SU-DHL-6 (cell line): ENCODE results near the gene EP300.
"Not testable (repeated sequence)": the region's sequence is repeated elsewhere in the genome, so short reads cannot be mapped to it uniquely, and the experiment has no call there.

Source experiments
- H2AFZ ChIP-seq: fragments of 200-600 bp; sonication (generic); 2 replicates; pipeline ENCODE4 v1.6.1; 2014; ENCODE audit warnings: low read depth, mild to moderate bottlenecking, moderate library complexity, mixed read lengths, antibody characterized with exemption, low read length; ENCODE audit not compliant: severe bottlenecking
- H3F3A ChIP-seq: fragments of 200-600 bp; shearing (Covaris generic); 2 replicates; pipeline ENCODE4 v1.6.0; 2016; ENCODE audit warnings: antibody characterized with exemption, mild to moderate bottlenecking; ENCODE audit not compliant: insufficient read depth
- H3K27ac ChIP-seq: fragments of 200-600 bp; sonication (generic); 2 replicates; pipeline ENCODE4 v1.5.1; 2016; ENCODE audit warnings: low read depth, mild to moderate bottlenecking, low read length, moderate library complexity, mixed read lengths
- H3K27me3 ChIP-seq: fragments of 200-600 bp; sonication (generic), shearing (Covaris generic); 2 replicates; pipeline ENCODE4 v1.6.0; 2014; ENCODE audit warnings: mild to moderate bottlenecking, low read length
- H3K36me3 ChIP-seq: fragments of 200-600 bp; sonication (generic); 2 replicates; pipeline ENCODE4 v1.6.1; 2014; ENCODE audit warnings: mild to moderate bottlenecking, low read length, mixed read lengths
- H3K4me2 ChIP-seq: fragments of 300-600, 200-600 bp; shearing (Covaris generic), sonication (generic); 2 replicates; pipeline ENCODE4 v1.6.0; 2014; ENCODE audit warnings: low read length, low read depth, mild to moderate bottlenecking; ENCODE audit not compliant: poor library complexity, severe bottlenecking
- H3K4me3 ChIP-seq: fragments of 200-600 bp; sonication (generic); 2 replicates; pipeline ENCODE4 v1.5.1; 2014; ENCODE audit warnings: antibody characterized with exemption, low read length, mild to moderate bottlenecking, mixed read lengths; ENCODE audit not compliant: insufficient read depth, poor library complexity, severe bottlenecking
- H3K79me2 ChIP-seq: fragments of 200-600 bp; sonication (generic); 2 replicates; pipeline ENCODE4 v1.6.1; 2014; ENCODE audit warnings: mild to moderate bottlenecking, low read length, moderate library complexity; ENCODE audit not compliant: insufficient read depth
- H3K9ac ChIP-seq: fragments of 200-600 bp; sonication (generic); 2 replicates; pipeline ENCODE4 v1.7.0; 2014; ENCODE audit warnings: mild to moderate bottlenecking, low read length
- H3K9me2 ChIP-seq: fragments of 200-600 bp; sonication (generic); replicated peaks from 2 replicates; pipeline ENCODE4 v1.6.1; 2014; ENCODE audit warnings: low read length; ENCODE audit not compliant: insufficient read depth
- H3K9me3 ChIP-seq: fragments of 200-600 bp; sonication (generic); 2 replicates; pipeline ENCODE4 v1.6.1; 2014; ENCODE audit warnings: low read length, mixed read lengths; ENCODE audit not compliant: insufficient read depth
- H4K20me1 ChIP-seq: fragments of 200-600 bp; sonication (generic); 2 replicates; pipeline ENCODE4 v1.6.1; 2014; ENCODE audit warnings: low read depth, mild to moderate bottlenecking, antibody characterized with exemption, low read length, moderate library complexity, mixed read lengths
- EZH2phosphoT487 ChIP-seq: fragments of 200-600 bp; sonication (generic), shearing (Covaris generic); conservative IDR thresholded peaks from 2 replicates; pipeline ENCODE4 v1.6.1; 2018; ENCODE audit warnings: mild to moderate bottlenecking, antibody characterized with exemption, low read length, moderate library complexity, mixed read lengths
- TF ChIP-seq, protein P1 (sequence below): fragments of 200-600 bp; sonication (generic); IDR thresholded peaks from one replicate; pipeline ENCODE4 v1.5.1; 2017; ENCODE audit warnings: antibody characterized with exemption, mild to moderate bottlenecking, low read length, moderate library complexity; ENCODE audit not compliant: insufficient read depth, poor library complexity, severe bottlenecking

Gene EP300

DNA sequence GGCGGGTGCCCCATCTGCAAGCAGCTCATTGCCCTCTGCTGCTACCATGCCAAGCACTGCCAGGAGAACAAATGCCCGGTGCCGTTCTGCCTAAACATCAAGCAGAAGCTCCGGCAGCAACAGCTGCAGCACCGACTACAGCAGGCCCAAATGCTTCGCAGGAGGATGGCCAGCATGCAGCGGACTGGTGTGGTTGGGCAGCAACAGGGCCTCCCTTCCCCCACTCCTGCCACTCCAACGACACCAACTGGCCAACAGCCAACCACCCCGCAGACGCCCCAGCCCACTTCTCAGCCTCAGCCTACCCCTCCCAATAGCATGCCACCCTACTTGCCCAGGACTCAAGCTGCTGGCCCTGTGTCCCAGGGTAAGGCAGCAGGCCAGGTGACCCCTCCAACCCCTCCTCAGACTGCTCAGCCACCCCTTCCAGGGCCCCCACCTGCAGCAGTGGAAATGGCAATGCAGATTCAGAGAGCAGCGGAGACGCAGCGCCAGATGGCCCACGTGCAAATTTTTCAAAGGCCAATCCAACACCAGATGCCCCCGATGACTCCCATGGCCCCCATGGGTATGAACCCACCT, 84.7 kb downstream of the EP300 start:
- TF ChIP-seq, protein P1, sequence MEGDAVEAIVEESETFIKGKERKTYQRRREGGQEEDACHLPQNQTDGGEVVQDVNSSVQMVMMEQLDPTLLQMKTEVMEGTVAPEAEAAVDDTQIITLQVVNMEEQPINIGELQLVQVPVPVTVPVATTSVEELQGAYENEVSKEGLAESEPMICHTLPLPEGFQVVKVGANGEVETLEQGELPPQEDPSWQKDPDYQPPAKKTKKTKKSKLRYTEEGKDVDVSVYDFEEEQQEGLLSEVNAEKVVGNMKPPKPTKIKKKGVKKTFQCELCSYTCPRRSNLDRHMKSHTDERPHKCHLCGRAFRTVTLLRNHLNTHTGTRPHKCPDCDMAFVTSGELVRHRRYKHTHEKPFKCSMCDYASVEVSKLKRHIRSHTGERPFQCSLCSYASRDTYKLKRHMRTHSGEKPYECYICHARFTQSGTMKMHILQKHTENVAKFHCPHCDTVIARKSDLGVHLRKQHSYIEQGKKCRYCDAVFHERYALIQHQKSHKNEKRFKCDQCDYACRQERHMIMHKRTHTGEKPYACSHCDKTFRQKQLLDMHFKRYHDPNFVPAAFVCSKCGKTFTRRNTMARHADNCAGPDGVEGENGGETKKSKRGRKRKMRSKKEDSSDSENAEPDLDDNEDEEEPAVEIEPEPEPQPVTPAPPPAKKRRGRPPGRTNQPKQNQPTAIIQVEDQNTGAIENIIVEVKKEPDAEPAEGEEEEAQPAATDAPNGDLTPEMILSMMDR = no peak
- no peak for TF ChIP-seq EZH2phosphoT487
- Histone ChIP-seq H3K9me3 (no peaks in the 10 kb centered on the region), H3F3A (peaks cover 22% of the 10 kb centered on the region; the same call in 1 of the 2 replicates), H3K36me3 (peaks cover 38% of the 10 kb centered on the region), H3K9ac (no peak overlapping the region), H3K4me3 (no peak overlapping the region), H3K27me3 (no peaks in the 10 kb centered on the region), H3K27ac (no peak overlapping the region), H3K4me2 (no peak overlapping the region), H4K20me1 (no peaks in the 10 kb centered on the region), H3K79me2 (no peaks in the 10 kb centered on the region), H2AFZ (no peak overlapping the region), H3K9me2 (no peaks in the 10 kb centered on the region)

DNA sequence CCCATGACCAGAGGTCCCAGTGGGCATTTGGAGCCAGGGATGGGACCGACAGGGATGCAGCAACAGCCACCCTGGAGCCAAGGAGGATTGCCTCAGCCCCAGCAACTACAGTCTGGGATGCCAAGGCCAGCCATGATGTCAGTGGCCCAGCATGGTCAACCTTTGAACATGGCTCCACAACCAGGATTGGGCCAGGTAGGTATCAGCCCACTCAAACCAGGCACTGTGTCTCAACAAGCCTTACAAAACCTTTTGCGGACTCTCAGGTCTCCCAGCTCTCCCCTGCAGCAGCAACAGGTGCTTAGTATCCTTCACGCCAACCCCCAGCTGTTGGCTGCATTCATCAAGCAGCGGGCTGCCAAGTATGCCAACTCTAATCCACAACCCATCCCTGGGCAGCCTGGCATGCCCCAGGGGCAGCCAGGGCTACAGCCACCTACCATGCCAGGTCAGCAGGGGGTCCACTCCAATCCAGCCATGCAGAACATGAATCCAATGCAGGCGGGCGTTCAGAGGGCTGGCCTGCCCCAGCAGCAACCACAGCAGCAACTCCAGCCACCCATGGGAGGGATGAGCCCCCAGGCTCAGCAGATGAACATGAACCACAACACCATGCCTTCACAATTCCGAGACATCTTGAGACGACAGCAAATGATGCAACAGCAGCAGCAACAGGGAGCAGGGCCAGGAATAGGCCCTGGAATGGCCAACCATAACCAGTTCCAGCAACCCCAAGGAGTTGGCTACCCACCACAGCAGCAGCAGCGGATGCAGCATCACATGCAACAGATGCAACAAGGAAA, 85.4 kb downstream of the EP300 start:
- no peaks in the 10 kb centered on the region for H4K20me1 ChIP-seq
- H3K9me2 ChIP-seq = no peaks in the 10 kb centered on the region
- H3K27ac ChIP-seq = no peak overlapping the region
- no peak overlapping the region for H3K4me2 ChIP-seq
- H3K79me2 ChIP-seq = no peaks in the 10 kb centered on the region
- no peaks in the 10 kb centered on the region for H3K27me3 ChIP-seq
- no peak overlapping the region for H2AFZ ChIP-seq
- no peaks in the 10 kb centered on the region for H3K9me3 ChIP-seq
- no peak overlapping the region for H3K4me3 ChIP-seq
- H3K36me3 ChIP-seq = peaks cover 32% of the 10 kb centered on the region
- peaks cover 25% of the 10 kb centered on the region; the same call in 1 of the 2 replicates for H3F3A ChIP-seq
- TF ChIP-seq, protein P1 = no peak
- TF ChIP-seq EZH2phosphoT487 = no peak
- no peak overlapping the region for H3K9ac ChIP-seq

DNA sequence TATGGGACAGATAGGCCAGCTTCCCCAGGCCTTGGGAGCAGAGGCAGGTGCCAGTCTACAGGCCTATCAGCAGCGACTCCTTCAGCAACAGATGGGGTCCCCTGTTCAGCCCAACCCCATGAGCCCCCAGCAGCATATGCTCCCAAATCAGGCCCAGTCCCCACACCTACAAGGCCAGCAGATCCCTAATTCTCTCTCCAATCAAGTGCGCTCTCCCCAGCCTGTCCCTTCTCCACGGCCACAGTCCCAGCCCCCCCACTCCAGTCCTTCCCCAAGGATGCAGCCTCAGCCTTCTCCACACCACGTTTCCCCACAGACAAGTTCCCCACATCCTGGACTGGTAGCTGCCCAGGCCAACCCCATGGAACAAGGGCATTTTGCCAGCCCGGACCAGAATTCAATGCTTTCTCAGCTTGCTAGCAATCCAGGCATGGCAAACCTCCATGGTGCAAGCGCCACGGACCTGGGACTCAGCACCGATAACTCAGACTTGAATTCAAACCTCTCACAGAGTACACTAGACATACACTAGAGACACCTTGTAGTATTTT, 86.1 kb downstream of the EP300 start:
- H3K4me3 ChIP-seq = no peak overlapping the region
- TF ChIP-seq EZH2phosphoT487 = no peak
- TF ChIP-seq, protein P1 = no peak
- no peak overlapping the region for H2AFZ ChIP-seq
- H3F3A ChIP-seq = peaks cover 25% of the 10 kb centered on the region; the same call in 1 of the 2 replicates
- H3K36me3 ChIP-seq = peaks cover 25% of the 10 kb centered on the region
- no peak overlapping the region for H3K9ac ChIP-seq
- no peak overlapping the region for H3K4me2 ChIP-seq
- H3K79me2 ChIP-seq = no peaks in the 10 kb centered on the region
- no peaks in the 10 kb centered on the region for H3K9me3 ChIP-seq
- no peaks in the 10 kb centered on the region for H3K27me3 ChIP-seq
- no peaks in the 10 kb centered on the region for H3K9me2 ChIP-seq
- no peak overlapping the region for H3K27ac ChIP-seq
- no peaks in the 10 kb centered on the region for H4K20me1 ChIP-seq

DNA sequence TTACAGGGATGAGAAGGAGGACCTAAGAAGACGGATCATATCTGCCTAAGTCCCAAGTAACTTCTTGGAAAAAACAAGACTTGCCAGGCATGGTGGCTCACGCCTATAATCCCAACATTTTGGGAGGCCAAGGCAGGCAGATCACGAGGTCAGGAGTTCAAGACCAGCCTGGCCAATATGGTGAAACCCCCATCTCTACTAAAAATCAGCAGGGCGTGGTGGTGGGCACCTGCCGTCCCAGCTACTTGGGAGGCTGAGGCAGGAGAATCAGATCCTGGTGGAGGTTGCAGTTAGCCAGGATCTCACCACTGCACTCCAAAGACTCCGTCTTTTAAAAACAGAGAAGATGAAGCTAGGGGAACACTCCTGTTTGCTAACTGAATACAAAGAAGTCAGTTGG, 88.0 kb downstream of the EP300 start:
- peaks cover 12% of the 10 kb centered on the region for H3K36me3 ChIP-seq
- H3F3A ChIP-seq = peaks cover 25% of the 10 kb centered on the region; the same call in 1 of the 2 replicates
- not testable (repeated sequence) for H3K9me3 ChIP-seq, H3K79me2 ChIP-seq, H3K27ac ChIP-seq, H3K9me2 ChIP-seq, H3K4me3 ChIP-seq, H3K4me2 ChIP-seq, H4K20me1 ChIP-seq, H3K27me3 ChIP-seq, H2AFZ ChIP-seq, H3K9ac ChIP-seq
